WTC11 (cell line): ENCODE data around the gene ERC2. TPM values are rescaled to one million over a fixed set of nuclear protein-coding genes. Genes with fewer than 3 reads are reported as not detected.

ENCODE experiments used
- ATAC-seq: fragments of 200-7000 bp; cut with Tn5 transposase; 2 replicates; pipeline ENCODE4 v1.10.0; 2021; ENCODE audit warnings: mild to moderate bottlenecking, moderate library complexity
- CTCF ChIA-PET: fragments of 300-600 bp; sonication (Branson Sonifier 250); formaldehyde crosslinking; loops from one replicate; lab custom pipeline; 2021; ENCODE audit warnings: antibody characterized with exemption; lab: Charles Lee
- POLR2A ChIA-PET: fragments of 350-600 bp; sonication (Branson Sonifier 250); formaldehyde crosslinking; loops from one replicate; lab custom pipeline; 2021; ENCODE audit warnings: antibody characterized with exemption; lab: Charles Lee
- DNase-seq: peaks from one replicate; pipeline ENCODE4 v3.0.0; 2021; ENCODE audit warnings: low spot score
- H3K27ac Mint-ChIP-seq: 2 replicates; pipeline ENCODE4 v1.8.0; 2021; ENCODE audit warnings: mixed read lengths
- H3K27me3 Mint-ChIP-seq: 2 replicates; pipeline ENCODE4 v1.8.0; 2021; ENCODE audit warnings: low read depth, mild to moderate bottlenecking, moderate library complexity, mixed read lengths
- H3K36me3 Mint-ChIP-seq: 2 replicates; pipeline ENCODE4 v1.8.0; 2021; ENCODE audit warnings: mixed read lengths
- H3K4me1 Mint-ChIP-seq: 2 replicates; pipeline ENCODE4 v1.8.0; 2022; ENCODE audit warnings: mixed read lengths
- H3K4me3 Mint-ChIP-seq: 2 replicates; pipeline ENCODE4 v1.8.0; 2021; ENCODE audit warnings: mild to moderate bottlenecking, moderate library complexity, mixed read lengths
- H3K9me3 Mint-ChIP-seq: 2 replicates; pipeline ENCODE4 v1.8.0; 2021; ENCODE audit warnings: mixed read lengths
- ATF1 ChIP-seq: sonication (generic); formaldehyde crosslinking; IDR thresholded peaks from 2 replicates; pipeline ENCODE4 v1.8.1; 2023; ENCODE audit warnings: mild to moderate bottlenecking, moderate library complexity, missing genetic modification reagents
- ELF4 ChIP-seq: sonication (generic); formaldehyde crosslinking; IDR thresholded peaks from 2 replicates; pipeline ENCODE4 v1.8.1; 2022; ENCODE audit warnings: low read depth, mild to moderate bottlenecking, moderate library complexity, missing genetic modification reagents
- EMX1 ChIP-seq: fragments of 250-450 bp; sonication (Bioruptor Pico); IDR thresholded peaks from 2 replicates; pipeline ENCODE4 v1.8.0; 2021; ENCODE audit warnings: mild to moderate bottlenecking
- FOXK1 ChIP-seq: sonication (generic); formaldehyde crosslinking; IDR thresholded peaks from 2 replicates; pipeline ENCODE4 v1.8.0; 2022; ENCODE audit warnings: mild to moderate bottlenecking, moderate library complexity, missing genetic modification reagents
- GABPB1 ChIP-seq: sonication (generic); formaldehyde crosslinking; IDR thresholded peaks from 2 replicates; pipeline ENCODE4 v1.8.1; 2023; ENCODE audit warnings: mild to moderate bottlenecking, missing genetic modification reagents
- NR1H2 ChIP-seq: sonication (generic); formaldehyde crosslinking; IDR thresholded peaks from 2 replicates; pipeline ENCODE4 v1.9.0; 2021; ENCODE audit warnings: mild to moderate bottlenecking, moderate library complexity, missing genetic modification reagents
- SMAD4 ChIP-seq: sonication (generic); formaldehyde crosslinking; IDR thresholded peaks from 2 replicates; pipeline ENCODE4 v1.8.0; 2022; ENCODE audit warnings: mild to moderate bottlenecking, missing genetic modification reagents
- TEAD4 ChIP-seq: sonication (generic); formaldehyde crosslinking; IDR thresholded peaks from 2 replicates; pipeline ENCODE4 v1.8.0; 2022; ENCODE audit warnings: mild to moderate bottlenecking, missing genetic modification reagents
- ZNF138 ChIP-seq: sonication (generic); formaldehyde crosslinking; conservative IDR thresholded peaks from 2 replicates; pipeline ENCODE4 v1.8.1; 2022; ENCODE audit warnings: mild to moderate bottlenecking, moderate library complexity, missing genetic modification reagents
- ZNF219 ChIP-seq: sonication (generic); formaldehyde crosslinking; IDR thresholded peaks from 2 replicates; pipeline ENCODE4 v1.8.0; 2023; ENCODE audit warnings: missing genetic modification reagents, mild to moderate bottlenecking, borderline replicate concordance
- ZNF396 ChIP-seq: fragments of 250-450 bp; sonication (Bioruptor Pico); IDR thresholded peaks from 2 replicates; pipeline ENCODE4 v1.8.0; 2021; ENCODE audit warnings: mild to moderate bottlenecking, moderate library complexity, borderline replicate concordance
- ZNF416 ChIP-seq: fragments of 250-450 bp; sonication (Bioruptor Pico); IDR thresholded peaks from 2 replicates; pipeline ENCODE4 v1.9.0; 2021; ENCODE audit warnings: mild to moderate bottlenecking, inconsistent platforms
- total RNA-seq: library from RNA; stranded (reverse); gene quantifications from 3 replicates; pipeline ENCODE4 v1.2.3, GENCODE V29; 2021
- TF ChIP-seq, protein P1 (sequence below): sonication (generic); formaldehyde crosslinking; IDR thresholded peaks from 2 replicates; pipeline ENCODE4 v1.8.1; 2023; ENCODE audit warnings: mild to moderate bottlenecking, missing genetic modification reagents, borderline replicate concordance
- TF ChIP-seq, protein P2 (sequence below): sonication (generic); formaldehyde crosslinking; IDR thresholded peaks from 2 replicates; pipeline ENCODE4 v1.8.1; 2023; ENCODE audit warnings: mild to moderate bottlenecking, moderate library complexity, missing genetic modification reagents
- TF ChIP-seq, protein P3 (sequence below): sonication (generic); formaldehyde crosslinking; IDR thresholded peaks from 2 replicates; pipeline ENCODE4 v1.8.1; 2023; ENCODE audit warnings: mild to moderate bottlenecking, missing genetic modification reagents
- TF ChIP-seq, protein P4 (sequence below): sonication (generic); formaldehyde crosslinking; conservative IDR thresholded peaks from 2 replicates; pipeline ENCODE4 v1.8.1; 2022; ENCODE audit warnings: mild to moderate bottlenecking, missing genetic modification reagents
- TF ChIP-seq, protein P5 (sequence below): fragments of 250-450 bp; sonication (Bioruptor Pico); IDR thresholded peaks from 2 replicates; pipeline ENCODE4 v1.9.0; 2021; ENCODE audit warnings: mild to moderate bottlenecking
- TF ChIP-seq, protein P6 (sequence below): sonication (generic); formaldehyde crosslinking; IDR thresholded peaks from 2 replicates; pipeline ENCODE4 v1.8.1; 2022; ENCODE audit warnings: missing genetic modification reagents, borderline replicate concordance

The ERC2 gene
- total RNA-seq, 1 experiment from 2014 or later, result 23.5 TPM

DNA sequence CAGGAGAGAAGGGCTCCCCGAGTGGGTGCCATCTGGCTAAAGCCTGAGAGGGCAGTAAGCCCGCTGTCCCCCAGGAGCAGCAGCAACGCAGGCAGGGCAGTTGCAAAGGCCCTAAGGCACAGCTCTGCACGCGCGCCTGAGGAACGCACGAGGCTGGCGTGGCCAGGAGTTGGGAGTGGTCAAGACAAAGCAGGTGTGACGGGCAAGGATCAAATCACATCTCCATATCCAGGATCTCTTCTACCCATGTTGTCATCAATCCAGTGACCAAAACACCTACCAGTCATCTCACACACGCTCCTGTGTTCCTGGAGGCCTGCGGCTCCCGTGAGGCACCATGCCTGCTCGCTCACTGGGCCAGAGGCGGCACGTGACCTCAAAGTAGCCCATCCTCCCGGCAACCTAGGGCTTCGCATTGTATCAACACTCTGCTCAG lies 59.5 kb downstream of the ERC2 start (continued):
- TF ChIP-seq, protein P1, sequence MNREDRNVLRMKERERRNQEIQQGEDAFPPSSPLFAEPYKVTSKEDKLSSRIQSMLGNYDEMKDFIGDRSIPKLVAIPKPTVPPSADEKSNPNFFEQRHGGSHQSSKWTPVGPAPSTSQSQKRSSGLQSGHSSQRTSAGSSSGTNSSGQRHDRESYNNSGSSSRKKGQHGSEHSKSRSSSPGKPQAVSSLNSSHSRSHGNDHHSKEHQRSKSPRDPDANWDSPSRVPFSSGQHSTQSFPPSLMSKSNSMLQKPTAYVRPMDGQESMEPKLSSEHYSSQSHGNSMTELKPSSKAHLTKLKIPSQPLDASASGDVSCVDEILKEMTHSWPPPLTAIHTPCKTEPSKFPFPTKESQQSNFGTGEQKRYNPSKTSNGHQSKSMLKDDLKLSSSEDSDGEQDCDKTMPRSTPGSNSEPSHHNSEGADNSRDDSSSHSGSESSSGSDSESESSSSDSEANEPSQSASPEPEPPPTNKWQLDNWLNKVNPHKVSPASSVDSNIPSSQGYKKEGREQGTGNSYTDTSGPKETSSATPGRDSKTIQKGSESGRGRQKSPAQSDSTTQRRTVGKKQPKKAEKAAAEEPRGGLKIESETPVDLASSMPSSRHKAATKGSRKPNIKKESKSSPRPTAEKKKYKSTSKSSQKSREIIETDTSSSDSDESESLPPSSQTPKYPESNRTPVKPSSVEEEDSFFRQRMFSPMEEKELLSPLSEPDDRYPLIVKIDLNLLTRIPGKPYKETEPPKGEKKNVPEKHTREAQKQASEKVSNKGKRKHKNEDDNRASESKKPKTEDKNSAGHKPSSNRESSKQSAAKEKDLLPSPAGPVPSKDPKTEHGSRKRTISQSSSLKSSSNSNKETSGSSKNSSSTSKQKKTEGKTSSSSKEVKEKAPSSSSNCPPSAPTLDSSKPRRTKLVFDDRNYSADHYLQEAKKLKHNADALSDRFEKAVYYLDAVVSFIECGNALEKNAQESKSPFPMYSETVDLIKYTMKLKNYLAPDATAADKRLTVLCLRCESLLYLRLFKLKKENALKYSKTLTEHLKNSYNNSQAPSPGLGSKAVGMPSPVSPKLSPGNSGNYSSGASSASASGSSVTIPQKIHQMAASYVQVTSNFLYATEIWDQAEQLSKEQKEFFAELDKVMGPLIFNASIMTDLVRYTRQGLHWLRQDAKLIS (CRISPR knock-in tag), result no peak
- TF ChIP-seq, protein P2, sequence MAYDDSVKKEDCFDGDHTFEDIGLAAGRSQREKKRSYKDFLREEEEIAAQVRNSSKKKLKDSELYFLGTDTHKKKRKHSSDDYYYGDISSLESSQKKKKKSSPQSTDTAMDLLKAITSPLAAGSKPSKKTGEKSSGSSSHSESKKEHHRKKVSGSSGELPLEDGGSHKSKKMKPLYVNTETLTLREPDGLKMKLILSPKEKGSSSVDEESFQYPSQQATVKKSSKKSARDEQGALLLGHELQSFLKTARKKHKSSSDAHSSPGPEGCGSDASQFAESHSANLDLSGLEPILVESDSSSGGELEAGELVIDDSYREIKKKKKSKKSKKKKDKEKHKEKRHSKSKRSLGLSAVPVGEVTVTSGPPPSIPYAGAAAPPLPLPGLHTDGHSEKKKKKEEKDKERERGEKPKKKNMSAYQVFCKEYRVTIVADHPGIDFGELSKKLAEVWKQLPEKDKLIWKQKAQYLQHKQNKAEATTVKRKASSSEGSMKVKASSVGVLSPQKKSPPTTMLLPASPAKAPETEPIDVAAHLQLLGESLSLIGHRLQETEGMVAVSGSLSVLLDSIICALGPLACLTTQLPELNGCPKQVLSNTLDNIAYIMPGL (CRISPR knock-in tag), result no peak
- no peak for TF ChIP-seq ZNF396 (CRISPR knock-in tag)
- TF ChIP-seq ZNF138 (CRISPR knock-in tag), result no peak
- TF ChIP-seq ZNF219 (CRISPR knock-in tag), result no peak

DNA sequence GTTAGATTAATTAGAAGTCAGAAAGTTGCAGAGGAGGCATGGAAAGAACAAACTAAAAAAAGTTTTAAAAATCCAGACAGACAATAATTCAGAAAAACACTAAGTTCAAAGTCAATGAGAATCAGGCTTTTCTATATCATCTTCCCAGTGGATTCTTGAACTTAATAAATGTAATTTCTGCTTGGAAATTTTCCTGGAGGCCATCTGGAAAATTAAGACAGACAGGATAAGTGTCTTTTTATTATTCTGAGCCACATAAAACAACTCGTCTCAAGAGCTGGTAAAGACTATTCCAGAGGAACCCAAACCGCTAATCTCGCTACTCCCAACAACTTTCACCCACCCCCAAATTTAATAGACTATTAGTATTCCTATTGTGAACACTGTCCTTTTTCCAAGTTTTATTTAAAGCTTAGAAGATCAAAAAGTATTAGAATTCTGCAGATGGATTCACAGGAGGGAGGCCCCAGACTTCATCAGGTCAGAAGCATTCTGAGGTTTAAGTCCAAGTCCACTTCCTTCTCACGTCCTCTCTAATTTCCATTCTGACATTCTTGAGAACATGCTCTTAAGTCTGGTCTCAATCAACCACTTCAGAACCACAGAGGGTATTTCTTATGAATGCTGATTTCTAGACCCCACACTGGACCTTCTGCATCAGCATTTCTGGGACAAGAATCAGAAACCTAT lies 61.3 kb downstream of the ERC2 start:
- no peaks in the 10 kb centered on the region for H3K27me3 Mint-ChIP-seq
- DNase-seq, result no peak
- no peak for ATAC-seq
- H3K36me3 Mint-ChIP-seq, result peaks cover 4% of the 10 kb centered on the region
- peaks cover 8% of the 10 kb centered on the region for H3K9me3 Mint-ChIP-seq
- H3K4me1 Mint-ChIP-seq, result peaks cover 4% of the 10 kb centered on the region; the same call in 1 of the 2 replicates
- no peak overlapping the region for H3K4me3 Mint-ChIP-seq
- POLR2A ChIA-PET, result no interaction called here
- TF ChIP-seq, protein P3, sequence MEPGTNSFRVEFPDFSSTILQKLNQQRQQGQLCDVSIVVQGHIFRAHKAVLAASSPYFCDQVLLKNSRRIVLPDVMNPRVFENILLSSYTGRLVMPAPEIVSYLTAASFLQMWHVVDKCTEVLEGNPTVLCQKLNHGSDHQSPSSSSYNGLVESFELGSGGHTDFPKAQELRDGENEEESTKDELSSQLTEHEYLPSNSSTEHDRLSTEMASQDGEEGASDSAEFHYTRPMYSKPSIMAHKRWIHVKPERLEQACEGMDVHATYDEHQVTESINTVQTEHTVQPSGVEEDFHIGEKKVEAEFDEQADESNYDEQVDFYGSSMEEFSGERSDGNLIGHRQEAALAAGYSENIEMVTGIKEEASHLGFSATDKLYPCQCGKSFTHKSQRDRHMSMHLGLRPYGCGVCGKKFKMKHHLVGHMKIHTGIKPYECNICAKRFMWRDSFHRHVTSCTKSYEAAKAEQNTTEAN (CRISPR knock-in tag), result no peak
- TF ChIP-seq, protein P4, sequence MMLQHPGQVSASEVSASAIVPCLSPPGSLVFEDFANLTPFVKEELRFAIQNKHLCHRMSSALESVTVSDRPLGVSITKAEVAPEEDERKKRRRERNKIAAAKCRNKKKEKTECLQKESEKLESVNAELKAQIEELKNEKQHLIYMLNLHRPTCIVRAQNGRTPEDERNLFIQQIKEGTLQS (CRISPR knock-in tag), result no peak
- no peak for TF ChIP-seq GABPB1 (CRISPR knock-in tag)
- no peak for TF ChIP-seq FOXK1 (CRISPR knock-in tag)
- TF ChIP-seq, protein P5, sequence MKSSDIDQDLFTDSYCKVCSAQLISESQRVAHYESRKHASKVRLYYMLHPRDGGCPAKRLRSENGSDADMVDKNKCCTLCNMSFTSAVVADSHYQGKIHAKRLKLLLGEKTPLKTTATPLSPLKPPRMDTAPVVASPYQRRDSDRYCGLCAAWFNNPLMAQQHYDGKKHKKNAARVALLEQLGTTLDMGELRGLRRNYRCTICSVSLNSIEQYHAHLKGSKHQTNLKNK (CRISPR knock-in tag), result no peak
- TF ChIP-seq NR1H2 (CRISPR knock-in tag), result no peak
- no peak for TF ChIP-seq ELF4 (CRISPR knock-in tag)
- TF ChIP-seq TEAD4 (CRISPR knock-in tag), result no peak
- no peak for TF ChIP-seq SMAD4
- TF ChIP-seq ATF1 (CRISPR knock-in tag), result no peak
- TF ChIP-seq, protein P6, sequence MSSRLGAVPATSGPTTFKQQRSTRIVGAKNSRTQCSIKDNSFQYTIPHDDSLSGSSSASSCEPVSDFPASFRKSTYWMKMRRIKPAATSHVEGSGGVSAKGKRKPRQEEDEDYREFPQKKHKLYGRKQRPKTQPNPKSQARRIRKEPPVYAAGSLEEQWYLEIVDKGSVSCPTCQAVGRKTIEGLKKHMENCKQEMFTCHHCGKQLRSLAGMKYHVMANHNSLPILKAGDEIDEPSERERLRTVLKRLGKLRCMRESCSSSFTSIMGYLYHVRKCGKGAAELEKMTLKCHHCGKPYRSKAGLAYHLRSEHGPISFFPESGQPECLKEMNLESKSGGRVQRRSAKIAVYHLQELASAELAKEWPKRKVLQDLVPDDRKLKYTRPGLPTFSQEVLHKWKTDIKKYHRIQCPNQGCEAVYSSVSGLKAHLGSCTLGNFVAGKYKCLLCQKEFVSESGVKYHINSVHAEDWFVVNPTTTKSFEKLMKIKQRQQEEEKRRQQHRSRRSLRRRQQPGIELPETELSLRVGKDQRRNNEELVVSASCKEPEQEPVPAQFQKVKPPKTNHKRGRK (CRISPR knock-in tag), result no peak
- TF ChIP-seq ZNF416, result no peak
- no peak for TF ChIP-seq EMX1 (CRISPR knock-in tag)
- CTCF ChIA-PET, result no interaction called here
- no peak overlapping the region for H3K27ac Mint-ChIP-seq
